Central memory CD4-positive, alpha-beta T cell (primary cell): Measurements from ENCODE around the gene DGCR2.
A peak's percentile ranks its signal among the peaks of the same experiment; 100 is the strongest.
"Not testable (repeated sequence)": the region's sequence is repeated elsewhere in the genome, so short reads cannot be mapped to it uniquely, and the experiment has no call there.

Experiments used
- DNase-seq: peaks from one replicate; pipeline ENCODE4 v3.0.0; 2022
- total RNA-seq, 3 experiments: gene quantifications; one replicate each; lab custom pipeline; 2026; lab: John Stamatoyannopoulos, UW

DGCR2 gene, protein sequence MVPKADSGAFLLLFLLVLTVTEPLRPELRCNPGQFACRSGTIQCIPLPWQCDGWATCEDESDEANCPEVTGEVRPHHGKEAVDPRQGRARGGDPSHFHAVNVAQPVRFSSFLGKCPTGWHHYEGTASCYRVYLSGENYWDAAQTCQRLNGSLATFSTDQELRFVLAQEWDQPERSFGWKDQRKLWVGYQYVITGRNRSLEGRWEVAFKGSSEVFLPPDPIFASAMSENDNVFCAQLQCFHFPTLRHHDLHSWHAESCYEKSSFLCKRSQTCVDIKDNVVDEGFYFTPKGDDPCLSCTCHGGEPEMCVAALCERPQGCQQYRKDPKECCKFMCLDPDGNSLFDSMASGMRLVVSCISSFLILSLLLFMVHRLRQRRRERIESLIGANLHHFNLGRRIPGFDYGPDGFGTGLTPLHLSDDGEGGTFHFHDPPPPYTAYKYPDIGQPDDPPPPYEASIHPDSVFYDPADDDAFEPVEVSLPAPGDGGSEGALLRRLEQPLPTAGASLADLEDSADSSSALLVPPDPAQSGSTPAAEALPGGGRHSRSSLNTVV
- 56.6 to 127 (median 104) reads per million in 3 experiments for total RNA-seq

DNA sequence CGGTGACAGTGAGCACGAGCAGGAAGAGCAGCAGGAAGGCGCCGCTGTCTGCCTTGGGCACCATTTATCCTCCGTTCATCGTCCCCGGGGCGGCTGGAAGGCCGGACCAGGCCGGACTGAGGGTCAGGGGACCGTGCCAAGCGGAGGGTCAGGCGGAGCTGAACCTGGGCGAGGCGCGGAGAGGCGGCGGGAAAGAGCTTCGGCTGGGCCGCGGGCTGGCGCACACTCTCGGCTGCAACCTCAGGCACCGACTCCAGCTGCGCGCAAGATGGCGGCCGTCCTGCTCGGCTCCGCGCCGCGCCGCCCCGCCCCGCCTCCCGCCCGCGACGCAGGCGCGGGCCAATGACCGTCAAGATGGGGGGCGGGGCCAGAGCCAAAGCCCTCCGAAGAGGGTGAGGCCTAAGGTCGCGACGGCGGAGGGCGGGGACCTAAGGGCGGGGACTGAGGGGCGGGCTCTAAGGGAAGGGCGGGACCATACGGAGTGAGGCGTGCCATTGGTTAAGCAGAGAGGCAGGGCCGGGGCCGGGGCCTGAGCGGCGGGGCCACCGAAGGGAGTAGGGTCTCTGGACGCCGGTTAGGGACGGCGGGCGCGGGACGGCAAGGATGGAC lies at the start of gene DGCR2:
TSS of gene DGCR2 (minus strand) at position 270 of the 609 bp plus-strand sequence. CDS start at position 64, 206 bp downstream.
- peak; percentile 94 for DNase-seq

- DNase-seq = no peak
Observed at GRCh38 chr22:19169947-19170318, 47.7 kb upstream of the DGCR2 start.

- DNase-seq = no peak
Observed at GRCh38 chr22:19169002-19169946, 47.1 kb upstream of the DGCR2 start.

- no peak for DNase-seq
Observed at GRCh38 chr22:19168088-19168890, 46.1 kb upstream of the DGCR2 start.

DNA sequence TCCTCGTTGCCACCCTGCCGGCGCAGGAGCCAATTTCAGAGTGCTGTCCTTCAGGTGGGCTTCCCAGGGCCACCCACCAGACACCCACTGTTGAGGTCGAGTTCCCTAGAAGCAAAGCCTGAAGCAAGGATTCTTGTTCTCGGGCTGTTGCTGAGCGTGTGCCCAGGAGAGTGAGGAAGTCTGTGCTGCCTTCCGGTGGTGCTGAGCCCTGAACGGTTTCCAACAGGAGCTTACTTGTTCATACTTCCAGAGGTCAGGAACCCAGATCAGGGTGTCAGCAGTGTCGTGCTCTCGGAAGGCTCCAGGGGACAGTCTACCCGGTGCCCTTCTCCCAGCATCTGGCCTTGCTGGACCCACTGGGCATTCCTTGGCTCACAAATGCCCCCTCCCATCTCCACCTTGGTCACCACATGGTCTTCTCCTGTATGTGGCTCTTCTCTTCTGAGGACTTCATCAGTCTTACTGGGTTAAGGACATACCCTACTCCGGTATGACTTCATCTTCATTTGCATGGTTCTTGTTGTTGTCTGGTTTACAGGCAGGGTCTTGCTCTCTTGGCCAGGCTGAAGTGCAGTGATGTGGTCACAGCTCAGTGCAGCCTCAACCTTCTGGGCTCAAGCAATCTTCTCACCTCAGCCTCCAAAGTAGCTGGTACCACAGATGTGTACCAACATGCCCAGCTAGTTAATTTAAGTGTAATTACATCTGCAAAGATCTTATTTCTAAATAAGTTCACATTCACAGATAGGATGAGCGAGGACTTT lies 45.1 kb upstream of the DGCR2 start:
- no peak for DNase-seq

GRCh38 chr22:19166421-19166820 lies 44.2 kb upstream of the DGCR2 start:
- DNase-seq = no peak

DNA sequence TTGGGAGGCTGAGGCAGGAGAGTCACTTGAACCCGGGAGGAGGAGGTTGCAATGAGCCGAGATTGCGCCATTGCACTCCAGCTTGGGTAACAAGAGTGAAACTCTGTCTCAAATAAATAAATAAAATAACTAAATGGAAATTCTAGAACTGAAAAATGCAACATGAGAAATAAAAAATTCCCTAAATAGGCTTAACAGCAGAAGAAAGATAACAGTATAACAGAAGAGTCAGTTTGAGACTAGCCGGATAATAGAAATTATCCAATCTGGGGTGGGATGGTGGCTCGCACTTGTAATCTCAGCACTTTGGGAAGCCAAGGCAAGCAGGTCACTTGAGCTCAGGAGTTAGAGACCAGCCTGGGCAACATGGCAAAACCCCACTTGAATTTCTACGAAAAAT lies 42.2 kb upstream of the DGCR2 start:
- DNase-seq = no peak

DNA sequence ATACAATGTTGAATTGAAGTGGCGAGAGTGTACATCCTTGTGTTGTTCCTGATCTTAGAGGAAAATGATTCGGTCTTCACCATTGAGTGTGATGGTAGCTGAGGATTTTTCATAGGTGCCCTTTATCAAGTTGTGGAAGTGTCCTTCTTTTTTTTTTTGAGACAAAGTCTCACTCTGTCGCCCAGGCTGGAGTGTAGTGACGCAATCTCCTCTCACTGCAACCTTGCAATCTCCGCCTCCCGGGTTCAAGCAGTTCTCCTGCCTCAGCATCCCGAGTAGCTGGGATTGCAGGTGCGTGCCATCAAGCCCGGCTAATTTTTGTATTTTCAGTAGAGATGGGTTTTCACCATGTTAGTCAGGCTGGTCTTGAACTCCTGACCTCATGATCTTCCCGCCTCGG lies 36.4 kb upstream of the DGCR2 start:
- not testable (repeated sequence) for DNase-seq

DNA sequence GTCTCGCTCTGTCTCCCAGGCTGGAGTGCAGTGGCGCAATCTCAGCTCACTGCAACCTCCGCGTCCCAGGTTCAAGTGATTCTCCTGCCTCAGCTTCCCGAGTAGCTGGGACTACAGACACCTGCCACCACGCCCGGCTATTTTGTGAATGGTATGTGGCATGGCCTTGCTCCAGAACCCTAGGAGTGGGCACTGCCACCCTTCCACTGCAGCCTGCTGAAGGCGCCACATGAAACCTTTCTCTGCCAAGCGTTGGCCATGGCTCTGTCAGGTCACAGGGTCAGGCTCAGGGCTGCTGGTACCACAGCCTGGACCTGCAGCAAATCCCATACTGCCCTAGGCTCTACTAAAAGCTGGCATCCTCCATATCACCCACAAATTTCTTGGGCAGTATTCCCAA lies 33.9 kb upstream of the DGCR2 start:
- not testable (repeated sequence) for DNase-seq

DNA sequence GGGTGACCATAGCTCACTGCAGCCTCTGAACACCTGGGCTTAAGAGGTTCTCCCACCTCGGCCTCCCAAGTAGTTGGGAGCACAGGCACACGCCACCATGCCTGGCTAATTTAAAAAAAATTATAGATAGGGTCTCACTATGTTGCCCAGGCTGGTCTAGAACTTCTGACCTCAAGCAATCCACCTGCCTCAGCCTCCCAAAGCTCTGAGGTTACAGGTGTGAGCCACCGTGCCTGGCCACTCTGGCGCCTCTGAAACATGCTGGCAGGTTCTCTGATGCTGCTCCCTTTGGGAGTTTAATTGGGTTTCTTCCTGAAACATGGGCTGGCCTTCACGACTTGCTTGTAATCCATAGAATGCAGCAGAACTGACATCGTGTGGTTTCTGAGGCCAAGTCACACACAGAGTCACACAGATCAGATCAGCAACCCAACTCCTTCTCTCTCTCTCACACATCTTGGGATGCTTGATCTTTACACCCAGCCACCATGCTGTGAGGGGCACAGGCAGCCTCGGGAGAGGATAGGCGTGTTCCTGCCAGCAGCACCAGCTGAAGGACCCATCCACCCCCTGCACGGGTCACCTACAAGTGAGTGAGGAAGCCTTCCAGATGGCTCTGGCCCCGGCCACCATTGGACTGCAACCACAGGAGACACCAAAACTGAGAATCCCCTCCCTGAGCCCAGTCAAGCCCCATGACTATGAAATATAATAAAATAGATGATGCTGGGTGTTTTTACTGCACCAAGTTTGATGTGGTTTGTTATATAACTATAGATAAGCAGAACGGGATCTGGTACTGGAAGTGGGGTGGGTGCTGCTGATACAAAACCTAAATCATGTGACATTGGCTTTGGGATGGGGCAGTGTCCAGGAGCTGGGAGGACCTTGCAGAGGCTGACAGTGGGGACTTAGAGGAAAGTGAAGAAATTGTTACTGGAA lies 31.0 kb upstream of the DGCR2 start:
- no peak for DNase-seq

- no peak for DNase-seq
Observed at GRCh38 chr22:19151329-19152191, 29.3 kb upstream of the DGCR2 start.

GRCh38 chr22:19150482-19151328 lies 28.5 kb upstream of the DGCR2 start:
- DNase-seq = no peak

- no peak for DNase-seq
Observed at GRCh38 chr22:19149991-19150390, 27.8 kb upstream of the DGCR2 start, which contains the start of gene GSC2. TSS of gene GSC2 (minus strand) at chr22:19150292. CDS start at chr22:19150283, 9 bp downstream.

- DNase-seq = peak; percentile 36
Observed at GRCh38 chr22:19149047-19149883, 27.1 kb upstream of the DGCR2 start.

DNA sequence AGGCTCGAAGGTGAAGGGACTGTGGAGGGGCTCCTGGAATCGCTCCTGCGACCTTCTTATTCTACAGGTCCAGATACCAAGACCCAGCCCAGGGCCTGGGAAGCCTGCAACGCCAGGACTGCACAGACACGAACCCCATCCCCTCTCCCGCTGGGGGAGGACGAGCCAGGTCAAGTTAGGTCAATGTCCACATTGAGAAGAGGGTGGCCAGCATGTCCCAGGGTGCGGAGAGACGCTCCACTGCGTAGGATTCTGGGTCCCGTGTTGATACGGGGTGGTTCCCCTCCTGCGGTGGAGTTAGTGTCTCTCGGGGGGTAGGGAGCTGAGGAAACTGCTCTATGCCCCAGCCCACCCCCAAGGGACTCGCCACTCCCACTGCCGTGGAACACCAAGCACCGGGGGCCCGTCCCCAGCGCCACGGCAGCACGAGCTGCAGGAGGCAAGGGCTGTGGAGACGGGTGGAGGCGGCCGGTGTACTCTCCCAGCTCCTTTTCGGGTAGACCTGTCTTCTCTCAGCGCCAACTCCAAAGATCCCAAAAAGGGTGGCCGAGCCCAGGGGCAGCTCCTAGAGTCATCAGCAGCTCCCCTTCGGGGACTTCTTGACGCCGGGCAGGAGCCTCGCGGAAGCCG lies 26.3 kb upstream of the DGCR2 start:
- no peak for DNase-seq

DNA sequence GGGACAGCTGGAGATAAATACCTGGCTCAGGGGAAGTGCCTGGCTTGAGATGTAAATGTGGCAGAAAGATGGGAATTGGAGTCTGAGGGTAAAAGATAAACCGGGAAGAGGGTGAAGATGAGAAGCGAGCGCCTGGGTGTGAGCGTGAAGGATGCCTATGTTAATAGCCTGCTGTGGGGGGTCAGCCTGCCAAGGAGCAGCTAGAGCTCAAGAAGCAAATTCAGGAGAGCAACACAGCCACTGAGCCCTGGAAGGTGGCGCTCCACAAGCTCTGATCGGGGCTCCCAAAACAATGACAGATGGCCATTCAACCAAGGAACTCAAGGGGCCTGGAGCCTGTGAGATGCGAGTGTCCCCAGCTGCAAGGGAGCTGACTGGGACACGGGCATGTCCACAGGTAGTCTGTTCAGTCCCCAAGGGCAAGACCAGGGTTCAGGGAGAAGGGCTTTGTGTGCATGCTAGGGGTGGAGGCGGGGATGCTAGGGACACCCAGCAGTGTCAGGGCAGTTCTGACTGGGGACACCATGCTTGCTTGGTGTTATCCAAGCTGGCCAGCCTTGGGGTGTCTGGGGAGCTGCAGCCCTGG lies 25.1 kb upstream of the DGCR2 start:
- DNase-seq = no peak
